DND-41 (cell line): ENCODE results near the gene PTPN9.

Source experiments
- CTCF ChIP-seq: IDR thresholded peaks from 2 replicates; pipeline ENCODE4 v1.5.1; 2012; ENCODE audit warnings: borderline replicate concordance, low read length, moderate library complexity, mild to moderate bottlenecking; ENCODE audit not compliant: poor library complexity, severe bottlenecking; ENCODE audit errors: extremely low read depth
- EZH2 ChIP-seq: IDR thresholded peaks from 3 replicates; pipeline ENCODE4 v1.6.1; 2012; ENCODE audit warnings: borderline replicate concordance, low read depth, mild to moderate bottlenecking, moderate library complexity, low read length, inconsistent platforms; ENCODE audit not compliant: severe bottlenecking

GRCh38 chr15:75597667-75598341 lies 18.7 kb upstream of the PTPN9 start:
- peak; percentile 49 for TF ChIP-seq CTCF
- TF ChIP-seq EZH2, result no peak
